ENCODE measurements around the gene CTSA.

DNA sequence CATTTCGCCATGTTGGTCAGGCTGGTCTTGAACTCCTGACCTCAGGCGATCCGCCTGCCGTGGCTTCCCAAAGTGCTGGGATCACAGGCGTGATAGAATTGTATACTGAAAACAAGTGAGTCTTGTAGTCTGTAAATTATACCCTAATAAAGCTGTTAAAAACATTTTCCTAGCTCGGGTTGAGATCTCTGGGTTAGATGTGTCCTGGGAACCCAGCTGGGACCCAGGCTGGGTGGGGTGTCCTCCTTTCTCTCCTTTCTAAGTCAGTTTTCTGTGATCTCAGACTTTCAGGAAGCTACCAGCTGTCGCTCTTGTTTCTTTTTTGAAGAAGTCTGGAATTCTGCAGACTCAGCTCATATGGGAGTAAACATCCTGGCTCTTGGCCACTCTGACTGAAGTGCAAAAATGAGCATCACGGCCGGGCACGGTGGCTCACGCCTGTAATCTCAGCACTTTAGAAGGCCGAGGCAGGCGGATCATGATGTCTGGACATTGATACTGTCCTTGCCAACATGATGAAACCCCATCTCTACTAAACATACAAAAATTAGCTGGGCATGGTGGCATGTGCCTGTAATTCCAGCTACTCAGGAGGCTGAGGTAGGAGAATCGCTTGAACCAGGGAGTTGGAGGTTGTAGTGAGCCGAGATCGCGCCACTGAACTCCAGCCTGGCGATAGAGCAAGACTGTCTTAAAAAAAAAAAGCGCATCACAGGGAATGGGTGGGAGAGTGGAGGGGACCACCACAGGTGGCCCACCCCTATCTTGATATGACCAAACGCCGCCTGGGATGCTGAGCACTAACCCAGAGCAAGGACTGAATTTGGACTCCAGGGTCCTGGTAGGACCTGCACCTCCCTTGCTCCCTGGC lies 33.5 kb downstream of the CTSA start:
- TF ChIP-seq, protein P1, sequence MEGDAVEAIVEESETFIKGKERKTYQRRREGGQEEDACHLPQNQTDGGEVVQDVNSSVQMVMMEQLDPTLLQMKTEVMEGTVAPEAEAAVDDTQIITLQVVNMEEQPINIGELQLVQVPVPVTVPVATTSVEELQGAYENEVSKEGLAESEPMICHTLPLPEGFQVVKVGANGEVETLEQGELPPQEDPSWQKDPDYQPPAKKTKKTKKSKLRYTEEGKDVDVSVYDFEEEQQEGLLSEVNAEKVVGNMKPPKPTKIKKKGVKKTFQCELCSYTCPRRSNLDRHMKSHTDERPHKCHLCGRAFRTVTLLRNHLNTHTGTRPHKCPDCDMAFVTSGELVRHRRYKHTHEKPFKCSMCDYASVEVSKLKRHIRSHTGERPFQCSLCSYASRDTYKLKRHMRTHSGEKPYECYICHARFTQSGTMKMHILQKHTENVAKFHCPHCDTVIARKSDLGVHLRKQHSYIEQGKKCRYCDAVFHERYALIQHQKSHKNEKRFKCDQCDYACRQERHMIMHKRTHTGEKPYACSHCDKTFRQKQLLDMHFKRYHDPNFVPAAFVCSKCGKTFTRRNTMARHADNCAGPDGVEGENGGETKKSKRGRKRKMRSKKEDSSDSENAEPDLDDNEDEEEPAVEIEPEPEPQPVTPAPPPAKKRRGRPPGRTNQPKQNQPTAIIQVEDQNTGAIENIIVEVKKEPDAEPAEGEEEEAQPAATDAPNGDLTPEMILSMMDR (IDR thresholded peaks at IDR 0.05; ENCODE audit: low read length): no peak
- TF ChIP-seq EZH2 (IDR thresholded peaks at IDR 0.05; ENCODE audit: borderline replicate concordance, low read length): no peak

All from OCI-LY1 (cell line).